Measurements from ENCODE around the gene MCU.
"Not testable (repeated sequence)": the region's sequence is repeated elsewhere in the genome, so short reads cannot be mapped to it uniquely, and the experiment has no call there.

The MCU gene, protein sequence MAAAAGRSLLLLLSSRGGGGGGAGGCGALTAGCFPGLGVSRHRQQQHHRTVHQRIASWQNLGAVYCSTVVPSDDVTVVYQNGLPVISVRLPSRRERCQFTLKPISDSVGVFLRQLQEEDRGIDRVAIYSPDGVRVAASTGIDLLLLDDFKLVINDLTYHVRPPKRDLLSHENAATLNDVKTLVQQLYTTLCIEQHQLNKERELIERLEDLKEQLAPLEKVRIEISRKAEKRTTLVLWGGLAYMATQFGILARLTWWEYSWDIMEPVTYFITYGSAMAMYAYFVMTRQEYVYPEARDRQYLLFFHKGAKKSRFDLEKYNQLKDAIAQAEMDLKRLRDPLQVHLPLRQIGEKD

GRCh38 chr10:72691863-72692743 lies at the start of gene MCU:
Gene MCU, plus strand, starts transcription at chr10:72692143. Its CDS starts 9 bp downstream, at chr10:72692152.
- peak; percentile 99 for DNase-seq

DNA sequence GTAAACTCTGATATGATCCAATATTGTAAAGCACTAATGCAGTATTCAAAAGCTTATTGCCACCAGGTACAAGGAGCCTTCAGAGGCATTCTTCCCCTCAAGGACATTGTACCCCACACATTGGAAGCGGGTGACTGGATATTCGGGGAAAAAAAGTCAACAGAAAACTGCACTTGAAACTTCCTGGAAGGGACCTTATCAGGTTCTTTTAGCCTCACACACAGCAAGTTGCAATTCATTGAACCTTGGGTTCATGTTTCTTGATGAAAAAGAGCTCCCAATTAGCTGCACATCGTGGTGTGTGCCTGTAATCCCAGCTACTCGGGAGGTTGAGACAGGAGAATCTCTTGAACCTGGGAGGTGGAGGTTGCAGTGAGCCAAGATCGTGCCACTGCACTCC lies 49.6 kb upstream of the MCU start:
- DNase-seq: no peak

GRCh38 chr10:72645263-72645858 lies 46.6 kb upstream of the MCU start:
- DNase-seq: no peak

DNA sequence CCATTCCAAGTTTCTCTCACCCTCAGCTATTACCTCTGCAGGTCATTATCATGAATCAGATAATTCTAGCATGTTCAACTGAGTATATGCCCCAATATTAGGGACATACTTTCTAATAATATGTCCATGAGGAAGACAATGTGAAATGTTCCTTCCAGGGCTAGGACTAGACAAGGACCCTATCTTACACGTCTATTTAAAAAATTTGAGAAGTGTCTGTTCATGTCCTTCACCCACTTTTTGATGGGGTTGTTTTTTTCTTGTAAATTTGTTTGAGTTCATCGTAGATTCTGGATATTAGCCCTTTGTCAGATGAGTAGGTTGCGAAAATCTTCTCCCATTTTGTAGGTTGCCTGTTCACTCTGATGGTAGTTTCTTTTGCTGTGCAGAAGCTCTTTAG lies 45.0 kb upstream of the MCU start:
- not testable (repeated sequence) for DNase-seq

- no peak for DNase-seq
Observed at GRCh38 chr10:72648301-72648700, 43.6 kb upstream of the MCU start.

- DNase-seq: no peak
Observed at GRCh38 chr10:72649291-72649690, 42.7 kb upstream of the MCU start.

- no peak for DNase-seq
Observed at GRCh38 chr10:72653383-72654096, 38.4 kb upstream of the MCU start.

DNA sequence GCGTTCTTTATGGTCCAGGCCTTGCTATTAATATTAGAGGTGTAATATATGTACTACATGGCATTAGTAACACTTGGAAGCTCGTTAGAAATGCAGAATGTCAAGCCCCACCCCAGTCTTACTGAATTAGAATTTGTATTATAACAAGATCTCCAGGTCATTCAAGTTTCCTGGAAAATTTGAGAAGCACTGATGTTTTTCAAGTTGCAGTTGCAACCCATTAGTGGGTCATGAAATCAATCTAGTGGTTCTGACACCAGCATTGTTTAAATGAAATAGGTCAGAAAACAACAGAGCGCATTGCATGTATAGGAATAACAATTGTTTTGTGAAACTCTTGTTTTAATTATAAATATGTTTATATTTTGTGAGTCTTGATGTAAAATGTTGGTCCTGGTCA lies 37.2 kb upstream of the MCU start:
- no peak for DNase-seq

DNA sequence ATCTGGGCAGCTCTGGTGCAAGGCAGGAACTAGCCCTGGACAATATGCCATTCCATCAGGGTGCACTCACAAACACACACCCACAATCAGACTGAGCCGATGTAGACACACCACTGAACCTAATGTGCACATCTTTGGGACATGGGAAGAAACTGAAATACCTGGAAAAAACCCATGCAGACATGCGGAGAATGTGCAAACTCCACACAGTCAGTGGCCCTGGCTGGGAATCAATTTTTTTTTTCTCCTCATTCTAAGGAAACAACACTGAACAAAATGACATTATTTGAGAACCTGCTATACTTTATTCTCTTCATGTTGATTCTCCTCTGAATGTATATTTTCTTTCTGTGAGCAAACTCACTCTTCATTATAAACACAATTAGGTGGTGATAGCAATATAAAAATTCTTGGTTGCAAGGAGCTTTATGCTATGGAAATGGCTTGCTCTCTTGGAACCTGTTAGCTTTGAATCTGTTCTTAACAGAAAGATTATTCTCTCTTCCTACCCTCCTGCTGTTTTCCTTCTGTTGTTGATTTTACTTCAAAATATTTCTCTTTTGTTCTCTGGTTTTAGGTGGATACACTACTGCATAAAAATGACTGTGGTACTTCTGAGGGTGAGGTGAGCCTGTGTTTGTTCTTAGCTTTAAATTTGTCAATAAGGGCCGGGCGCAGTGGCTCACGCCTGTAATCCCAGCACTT lies 33.1 kb upstream of the MCU start:
- DNase-seq: no peak

GRCh38 chr10:72659694-72660093 lies 32.2 kb upstream of the MCU start:
- no peak for DNase-seq

DNA sequence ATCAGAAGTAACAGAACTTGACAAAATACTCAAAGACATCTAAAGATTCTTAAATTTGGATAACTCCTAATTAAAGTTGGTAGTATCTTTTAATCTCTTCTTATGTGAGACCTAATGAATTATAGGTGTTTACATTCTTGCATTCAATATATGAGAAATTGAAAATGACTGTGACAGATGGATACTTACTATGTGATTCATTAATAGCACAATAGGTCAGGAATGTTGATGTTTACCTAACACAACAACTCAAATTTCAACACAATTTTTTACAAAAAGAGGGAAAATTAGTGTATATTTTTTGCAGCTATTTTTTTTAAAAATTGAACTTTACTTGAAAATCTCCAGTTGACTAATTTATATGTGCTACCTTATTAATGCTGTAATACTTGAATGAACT lies 31.7 kb upstream of the MCU start:
- DNase-seq: no peak

DNA sequence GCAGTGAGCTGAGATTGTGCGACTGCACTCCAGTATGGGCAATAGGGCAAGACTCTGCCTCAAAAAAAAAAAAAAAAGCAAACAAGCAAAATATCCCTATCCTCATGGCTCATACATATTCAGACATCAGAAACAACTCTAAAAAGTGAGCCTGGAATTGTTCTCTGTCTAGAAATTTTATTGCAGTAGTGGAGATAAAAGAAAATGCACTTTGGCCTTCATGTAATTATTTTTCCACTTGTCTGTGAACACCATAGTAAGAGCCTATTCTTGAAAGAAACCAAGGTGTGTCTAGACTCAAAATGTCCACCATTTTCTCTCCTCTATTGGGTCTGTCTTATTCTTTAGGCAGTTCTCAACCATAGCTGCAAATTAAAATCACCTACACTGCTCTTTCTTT lies 30.5 kb upstream of the MCU start:
- no peak for DNase-seq

GRCh38 chr10:72663971-72664370 lies 28.0 kb upstream of the MCU start:
- DNase-seq: no peak

GRCh38 chr10:72665925-72666324 lies 26.0 kb upstream of the MCU start:
- no peak for DNase-seq

DNA sequence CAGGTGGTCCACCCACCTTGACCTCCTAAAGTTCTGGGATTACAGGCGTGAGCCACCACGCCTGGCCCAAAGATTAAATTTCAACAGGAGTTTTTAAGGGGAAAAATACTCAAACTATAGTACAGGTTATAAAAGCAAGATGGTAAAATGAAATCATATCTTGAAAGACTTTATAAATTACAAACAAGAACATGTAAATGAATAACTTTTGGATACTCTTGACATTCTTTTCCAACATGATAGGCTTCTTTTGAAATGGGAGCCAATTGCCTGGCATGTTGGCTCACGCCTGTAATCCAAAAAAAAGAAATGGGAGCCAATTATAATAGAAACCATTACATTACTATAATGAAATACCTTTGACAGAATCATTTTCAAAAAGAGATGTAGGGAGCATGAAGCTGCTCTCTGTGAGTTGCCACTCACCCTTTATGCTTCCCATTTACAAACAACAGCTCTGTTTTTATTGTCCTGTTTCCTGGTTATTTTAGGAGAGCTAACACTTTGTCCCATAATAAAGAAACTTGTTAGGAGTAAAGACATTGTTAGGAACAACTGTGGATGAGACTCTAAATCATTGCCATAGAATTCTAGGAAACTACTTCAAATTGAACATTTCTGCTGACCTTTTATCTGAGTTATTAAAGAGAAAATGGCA lies 24.6 kb upstream of the MCU start:
- DNase-seq: no peak

- DNase-seq: no peak
Observed at GRCh38 chr10:72673280-72673679, 18.7 kb upstream of the MCU start.

GRCh38 chr10:72674174-72674573 lies 17.8 kb upstream of the MCU start:
- not testable (repeated sequence) for DNase-seq

- DNase-seq: no peak
Observed at GRCh38 chr10:72679838-72680241, 12.1 kb upstream of the MCU start.

DNA sequence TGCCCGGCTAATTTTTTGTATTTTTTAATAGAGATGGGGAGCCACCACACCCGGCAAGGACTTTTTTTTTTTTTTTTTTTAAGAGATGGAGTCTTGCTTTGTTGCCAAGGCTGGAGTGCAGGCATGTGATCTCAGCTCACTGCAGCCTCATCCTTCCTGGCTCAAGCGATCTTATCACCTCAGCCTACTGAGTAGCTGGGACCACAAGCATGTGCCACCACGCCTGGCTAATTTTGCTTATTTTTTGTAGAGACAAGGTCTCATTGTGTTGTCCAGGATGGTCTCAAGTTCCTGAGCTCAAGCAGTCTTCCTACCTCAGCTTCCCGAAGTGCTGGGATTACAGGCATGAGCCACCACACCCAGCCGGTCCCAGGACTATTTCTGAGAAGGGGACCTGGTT lies 9.3 kb upstream of the MCU start:
- no peak for DNase-seq

DNA sequence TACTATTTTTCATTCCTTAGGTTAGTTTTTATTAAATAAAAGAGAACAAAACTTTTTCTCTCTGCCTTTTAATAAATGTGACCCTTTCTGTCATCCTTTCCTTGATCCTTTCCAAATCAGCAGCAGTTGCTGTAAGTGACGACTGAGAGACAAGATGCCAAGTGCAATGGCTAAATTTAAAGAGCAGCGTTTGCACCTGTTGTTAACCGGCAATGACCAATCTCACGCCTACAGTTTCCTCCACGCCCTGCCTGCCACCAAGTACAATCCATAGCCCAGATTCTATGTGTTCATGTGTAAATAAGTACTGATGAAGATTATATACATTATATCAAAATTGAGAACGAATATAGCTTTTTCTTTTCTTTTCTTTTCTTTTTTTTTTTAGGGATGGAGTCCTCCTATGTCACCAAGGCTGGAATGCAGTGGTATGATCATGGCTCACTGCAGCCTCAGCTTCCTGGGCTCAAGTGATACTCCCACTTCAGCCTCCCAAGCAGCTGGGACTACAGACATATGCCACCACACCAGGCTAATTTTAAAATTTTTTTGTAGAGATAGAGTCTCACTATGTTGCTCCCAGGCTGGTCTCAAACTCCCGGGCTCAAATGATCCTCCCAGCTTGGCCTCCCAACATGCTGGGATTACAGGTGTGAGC lies 6.5 kb upstream of the MCU start:
- no peak for DNase-seq

- DNase-seq: not testable (repeated sequence)
Observed at GRCh38 chr10:72686430-72686829, 5.5 kb upstream of the MCU start.
